Subcutaneous abdominal adipose tissue (tissue), 5 donors: ENCODE measurements around the gene AZGP1.
"Not testable (repeated sequence)": the region's sequence is repeated elsewhere in the genome, so short reads cannot be mapped to it uniquely, and the experiment has no call there.

Experiments used
- H3K27ac ChIP-seq: one replicate; pipeline ENCODE4 v1.7.0; 2013; ENCODE audit warnings: low read depth, mild to moderate bottlenecking, inconsistent platforms, low read length, moderate library complexity
- H3K27me3 ChIP-seq, 5 donors: one replicate each; pipeline ENCODE4 v1.7.0; 2013; ENCODE audit warnings: low read length in 5 of 5, inconsistent platforms in 1 of 5; ENCODE audit not compliant: control insufficient read depth in 5 of 5, insufficient read depth in 4 of 5
- H3K36me3 ChIP-seq, 5 donors: one replicate each; pipeline ENCODE4 v1.7.0; 2013; ENCODE audit warnings: low read length in 5 of 5; ENCODE audit not compliant: control insufficient read depth in 5 of 5, insufficient read depth in 5 of 5
- H3K4me1 ChIP-seq, 5 donors: one replicate each; pipeline ENCODE4 v1.7.0; 2013; ENCODE audit warnings: low read length in 5 of 5, mild to moderate bottlenecking in 3 of 5, moderate library complexity in 1 of 5; ENCODE audit not compliant: control insufficient read depth in 5 of 5, insufficient read depth in 5 of 5
- H3K4me3 ChIP-seq, 5 donors: one replicate each; pipeline ENCODE4 v1.7.0; 2013; ENCODE audit warnings: low read length in 5 of 5, low read depth in 1 of 5
- H3K9ac ChIP-seq, 5 donors: one replicate each; pipeline ENCODE4 v1.7.0; 2013; ENCODE audit warnings: low read length in 5 of 5, mild to moderate bottlenecking in 4 of 5, moderate library complexity in 3 of 5
- H3K9me3 ChIP-seq, 5 donors: one replicate each; pipeline ENCODE4 v1.7.0; 2013; ENCODE audit warnings: low read length in 5 of 5; ENCODE audit not compliant: control insufficient read depth in 5 of 5
- donor health status: healthy.
- donor health status: healthy.
- donor health status: healthy.
- donor health status: healthy.
- donor health status: healthy.

Gene AZGP1

GRCh38 chr7:100000239-100000638, 24.4 kb upstream of the AZGP1 start:
- Histone ChIP-seq H3K4me3 (no peak overlapping the region), H3K9me3 (no peaks in the 10 kb centered on the region), H3K27me3 (no peaks in the 10 kb centered on the region), H3K36me3 (no peaks in the 10 kb centered on the region), H3K9ac (no peak overlapping the region), H3K27ac (no peak overlapping the region), H3K4me1 (peaks cover 0 to 15% (median 10%) of the 10 kb centered on the region in 5 donors)

- peaks cover 0 to 28% (median 16%) of the 10 kb centered on the region in 5 donors for H3K4me1 ChIP-seq
- H3K27ac ChIP-seq: peak overlapping the region; percentile 67
- H3K36me3 ChIP-seq: no peaks in the 10 kb centered on the region
- no peaks in the 10 kb centered on the region for H3K9me3 ChIP-seq
- peak overlapping the region; percentile 68 to 79 (median 72) for H3K4me3 ChIP-seq
- no peaks in the 10 kb centered on the region for H3K27me3 ChIP-seq
- peak overlapping the region; percentile 77 to 91 (median 90) for H3K9ac ChIP-seq
Observed at GRCh38 chr7:99997545-99998137, 21.8 kb upstream of the AZGP1 start.

DNA sequence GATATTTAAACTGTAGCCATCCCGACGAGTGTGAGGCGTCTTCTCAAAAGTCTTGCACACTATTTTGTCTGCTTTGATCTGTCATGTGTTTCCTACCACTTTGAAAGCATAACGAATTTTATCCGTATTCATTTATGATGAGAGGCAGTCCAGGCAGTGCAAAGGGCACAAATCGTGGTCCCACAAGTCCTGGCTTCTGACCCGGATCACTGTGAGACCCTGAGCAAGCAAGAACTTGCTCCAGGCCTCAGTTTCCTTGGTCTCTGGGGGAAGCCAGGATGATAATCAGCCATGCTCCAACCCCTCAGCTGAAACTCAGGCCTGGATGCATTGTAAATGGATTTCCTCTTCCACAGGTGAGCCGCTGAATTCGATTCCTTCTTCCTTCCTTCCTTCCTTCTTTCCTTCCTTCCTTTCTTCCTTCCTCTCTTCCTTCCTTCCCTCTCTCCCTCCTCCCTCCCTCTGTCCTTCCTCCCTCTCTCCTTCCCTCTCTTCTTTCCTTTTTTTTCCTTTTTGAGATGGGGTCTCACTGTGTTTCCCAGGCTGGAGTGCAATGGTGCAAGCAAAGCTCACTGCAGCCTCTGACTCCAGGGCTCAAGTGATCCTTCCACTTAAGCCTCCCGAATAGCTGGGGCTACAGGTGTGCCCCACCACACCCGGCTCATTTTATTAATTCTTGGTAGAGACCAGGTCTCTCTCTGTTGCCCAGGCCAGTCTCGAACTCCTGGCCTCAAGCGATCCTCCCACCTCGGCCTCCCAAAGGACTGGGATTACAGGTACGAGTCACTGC, 21.1 kb upstream of the AZGP1 start:
- Histone ChIP-seq H3K4me3 (peak overlapping the region; percentile 68 to 79 (median 72)), H3K27me3 (no peaks in the 10 kb centered on the region), H3K27ac (peak overlapping the region; percentile 67), H3K4me1 (peaks cover 0 to 34% (median 23%) of the 10 kb centered on the region in 5 donors), H3K9ac (peak overlapping the region; percentile 77 to 91 (median 90)), H3K9me3 (no peaks in the 10 kb centered on the region), H3K36me3 (no peaks in the 10 kb centered on the region)

GRCh38 chr7:99994819-99995218, 19.0 kb upstream of the AZGP1 start:
- no peak overlapping the region for H3K27ac ChIP-seq
- no peak overlapping the region for H3K9ac ChIP-seq
- peaks cover 0 to 40% (median 29%) of the 10 kb centered on the region in 5 donors for H3K4me1 ChIP-seq

DNA sequence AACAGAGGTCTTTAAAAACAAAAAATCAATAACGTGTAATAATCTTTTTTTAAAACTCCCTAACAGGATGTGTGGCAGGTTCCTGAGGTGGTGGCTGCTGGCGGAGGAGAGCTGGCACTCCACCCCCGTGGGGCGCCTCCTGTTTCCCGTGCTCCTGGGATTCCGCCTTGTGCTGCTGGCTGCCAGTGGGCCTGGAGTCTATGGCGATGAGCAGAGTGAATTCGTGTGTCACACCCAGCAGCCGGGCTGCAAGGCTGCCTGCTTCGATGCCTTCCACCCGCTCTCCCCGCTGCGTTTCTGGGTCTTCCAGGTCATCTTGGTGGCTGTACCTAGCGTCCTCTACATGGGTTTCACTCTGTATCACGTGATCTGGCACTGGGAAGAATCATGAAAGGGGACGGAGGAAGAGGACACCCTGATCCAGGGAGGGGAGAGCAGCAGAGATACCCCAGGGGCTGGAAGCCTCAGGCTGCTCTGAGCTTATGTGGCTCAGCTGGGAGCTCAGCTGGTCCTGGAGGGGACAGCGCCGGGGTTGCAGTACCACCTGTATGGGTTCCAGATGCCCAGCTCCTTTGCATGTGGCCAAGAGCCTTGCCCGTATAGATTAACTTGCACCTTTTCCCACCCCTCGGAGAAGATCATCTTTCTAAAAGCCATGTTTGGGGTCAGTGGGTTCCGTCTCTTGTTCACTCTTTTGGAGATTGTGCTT, 16.7 kb upstream of the AZGP1 start:
- peaks cover 0 to 32% (median 24%) of the 10 kb centered on the region in 5 donors for H3K4me1 ChIP-seq
- H3K36me3 ChIP-seq: no peaks in the 10 kb centered on the region
- H3K27ac ChIP-seq: no peak overlapping the region
- H3K27me3 ChIP-seq: no peaks in the 10 kb centered on the region
- no peaks in the 10 kb centered on the region for H3K9me3 ChIP-seq
- H3K9ac ChIP-seq: peak overlapping the region in 2 of 5 donors; percentile 14 to 39
- no peak overlapping the region for H3K4me3 ChIP-seq

More at GRCh38 chr7:99994819-99995218, 19.0 kb upstream of the AZGP1 start:
- no peaks in the 10 kb centered on the region for H3K36me3 ChIP-seq
- no peak overlapping the region for H3K4me3 ChIP-seq
- no peaks in the 10 kb centered on the region for H3K27me3 ChIP-seq
- H3K9me3 ChIP-seq: no peaks in the 10 kb centered on the region

DNA sequence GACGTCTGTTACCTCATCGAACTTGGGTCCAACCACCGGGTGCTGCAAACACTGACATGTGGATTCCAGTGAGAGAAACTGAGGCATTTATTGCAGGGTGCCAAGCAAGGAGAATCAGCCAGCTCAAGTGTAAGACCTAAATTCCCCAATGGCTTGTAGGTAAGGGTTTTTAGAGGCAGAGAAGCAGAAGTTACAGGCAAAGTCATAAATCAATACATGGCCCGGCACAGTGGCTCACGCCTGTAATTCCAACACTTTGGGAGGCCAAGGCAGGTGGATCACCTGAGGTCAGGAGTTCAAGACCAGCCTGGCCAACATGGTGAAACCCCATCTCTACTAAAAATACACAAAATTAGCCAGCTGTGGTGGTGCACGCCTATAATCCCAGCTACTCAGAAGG, 15.7 kb upstream of the AZGP1 start:
- not testable (repeated sequence) for H3K9ac ChIP-seq, H3K27me3 ChIP-seq, H3K9me3 ChIP-seq, H3K36me3 ChIP-seq, H3K4me3 ChIP-seq, H3K27ac ChIP-seq
- peaks cover 0 to 25% (median 18%) of the 10 kb centered on the region in 5 donors for H3K4me1 ChIP-seq

- H3K4me3 ChIP-seq: peak overlapping the region in 4 of 5 donors; percentile 13 to 41 (median 28)
- H3K9me3 ChIP-seq: no peaks in the 10 kb centered on the region
- H3K9ac ChIP-seq: peak overlapping the region in 3 of 5 donors; percentile 6 to 52 (median 30)
- peaks cover 0 to 25% (median 18%) of the 10 kb centered on the region in 5 donors for H3K4me1 ChIP-seq
- no peak overlapping the region for H3K27ac ChIP-seq
- H3K36me3 ChIP-seq: no peaks in the 10 kb centered on the region
- H3K27me3 ChIP-seq: peaks cover 0 to 3% (median 0%) of the 10 kb centered on the region in 5 donors
Observed at GRCh38 chr7:99990460-99990852, 14.6 kb upstream of the AZGP1 start.

DNA sequence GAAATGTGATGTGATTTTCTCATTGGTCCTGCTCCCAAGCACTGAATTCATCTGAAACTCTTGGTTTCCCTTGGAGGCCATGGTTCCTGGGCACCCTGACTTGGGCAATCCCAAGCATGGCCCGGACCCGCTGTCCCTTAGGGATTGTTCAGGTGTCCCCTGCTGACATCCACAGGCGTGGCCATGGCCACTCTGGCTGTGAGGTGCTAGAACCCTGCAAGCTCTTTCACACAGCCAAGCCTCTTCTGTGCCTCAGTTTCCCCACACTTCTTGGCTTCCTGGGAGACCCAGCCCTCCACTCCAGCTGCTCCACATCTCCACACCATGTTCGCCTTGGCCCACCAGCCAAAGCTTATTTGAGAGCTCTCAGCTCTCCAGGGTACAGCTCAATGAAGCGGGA, 12.0 kb upstream of the AZGP1 start:
- Histone ChIP-seq H3K36me3 (no peaks in the 10 kb centered on the region), H3K27me3 (peaks cover 0 to 3% (median 0%) of the 10 kb centered on the region in 5 donors), H3K9me3 (no peaks in the 10 kb centered on the region), H3K4me1 (peaks cover 0 to 15% (median 7%) of the 10 kb centered on the region in 5 donors), H3K9ac (no peak overlapping the region), H3K4me3 (no peak overlapping the region), H3K27ac (no peak overlapping the region)

- not testable (repeated sequence) for H3K4me3 ChIP-seq, H3K4me1 ChIP-seq, H3K27me3 ChIP-seq, H3K9ac ChIP-seq, H3K9me3 ChIP-seq, H3K36me3 ChIP-seq, H3K27ac ChIP-seq
Observed at GRCh38 chr7:99987306-99987705, 11.5 kb upstream of the AZGP1 start.

DNA sequence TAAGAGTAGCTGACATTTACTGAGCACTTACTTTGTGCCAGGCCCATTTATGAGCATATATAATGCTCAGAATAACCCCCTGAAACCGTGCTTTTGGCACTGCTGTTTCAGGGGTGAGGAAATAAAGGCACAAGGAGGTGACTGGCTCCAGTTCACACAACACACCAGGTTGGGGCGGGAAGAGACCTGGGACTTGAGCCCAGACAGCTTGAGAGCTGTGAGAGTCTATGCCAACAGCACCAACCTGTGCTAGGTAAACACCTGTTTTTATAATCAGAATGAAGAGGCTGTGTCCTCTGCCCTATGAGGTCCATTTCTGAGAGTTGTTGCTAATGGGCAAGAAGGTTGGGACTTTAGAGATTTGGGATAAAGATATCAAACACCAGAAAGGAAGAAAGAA, 8.8 kb upstream of the AZGP1 start:
- Histone ChIP-seq H3K27me3 (peaks cover 0 to 3% (median 0%) of the 10 kb centered on the region in 5 donors), H3K4me1 (no peaks in the 10 kb centered on the region), H3K27ac (no peak overlapping the region), H3K4me3 (no peak overlapping the region), H3K36me3 (no peaks in the 10 kb centered on the region), H3K9ac (no peak overlapping the region), H3K9me3 (peaks cover 0 to 5% (median 4%) of the 10 kb centered on the region in 5 donors)
